Measurements from ENCODE around the gene REXO1.
"Not testable (repeated sequence)": the region's sequence is repeated elsewhere in the genome, so short reads cannot be mapped to it uniquely, and the experiment has no call there.

REXO1 gene

DNA sequence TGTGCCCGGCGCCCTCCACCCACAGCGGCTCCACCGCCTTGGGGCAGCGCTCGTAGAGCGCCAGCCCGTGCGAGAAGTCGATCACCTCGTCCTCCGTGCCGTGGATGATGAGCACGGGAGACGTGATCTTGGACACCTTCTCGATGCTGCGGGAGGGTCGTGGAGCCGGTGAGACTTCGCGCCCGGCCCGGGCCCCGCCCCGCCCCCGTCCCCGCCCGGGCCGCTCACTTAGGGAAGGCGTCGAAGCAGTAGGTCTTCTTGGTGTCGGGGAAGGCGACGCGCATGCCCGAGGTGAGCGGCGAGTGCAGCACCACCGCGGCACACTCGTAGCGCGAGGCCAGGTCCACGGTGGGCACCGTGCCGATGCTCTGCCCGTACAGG is 29.0 kb upstream of the REXO1 start:
- Histone ChIP-seq H3K56ac (ENCODE audit: low read length) (peak overlapping the region; percentile 34), H3K79me2 (ENCODE audit: control insufficient read depth, insufficient read depth, low read length) (peaks cover 22% of the 10 kb centered on the region)
- H3K9ac ChIP-seq (ENCODE audit: low read length); H3K4me3 ChIP-seq (ENCODE audit: low read length); H2AK5ac ChIP-seq (ENCODE audit: low read length); H4K5ac ChIP-seq (ENCODE audit: low read length); H3K23ac ChIP-seq (ENCODE audit: low read length); H3K4ac ChIP-seq (ENCODE audit: low read depth, low read length); H3K27me3 ChIP-seq (ENCODE audit: insufficient read depth, low read length, poor library complexity); H3K4me2 ChIP-seq (ENCODE audit: low read length); H3K27ac ChIP-seq (ENCODE audit: low read depth, low read length); H2BK15ac ChIP-seq (replicated peaks; ENCODE audit: low read depth); H3K18ac ChIP-seq (ENCODE audit: low read length); H4K8ac ChIP-seq (ENCODE audit: low read depth, low read length); H3K79me1 ChIP-seq (ENCODE audit: low read length); H3K36me3 ChIP-seq (ENCODE audit: control insufficient read depth, insufficient read depth, low read length); H2BK5ac ChIP-seq (ENCODE audit: low read length); DNase-seq; H2BK120ac ChIP-seq (ENCODE audit: low read depth, low read length); H3K4me1 ChIP-seq (ENCODE audit: control insufficient read depth, low read depth, low read length): not testable (repeated sequence)
- WGBS (ENCODE audit: extremely low coverage, insufficient coverage, low lambda C conversion rate): no CpG with 5 or more reads among the region's 47 CpGs

DNA sequence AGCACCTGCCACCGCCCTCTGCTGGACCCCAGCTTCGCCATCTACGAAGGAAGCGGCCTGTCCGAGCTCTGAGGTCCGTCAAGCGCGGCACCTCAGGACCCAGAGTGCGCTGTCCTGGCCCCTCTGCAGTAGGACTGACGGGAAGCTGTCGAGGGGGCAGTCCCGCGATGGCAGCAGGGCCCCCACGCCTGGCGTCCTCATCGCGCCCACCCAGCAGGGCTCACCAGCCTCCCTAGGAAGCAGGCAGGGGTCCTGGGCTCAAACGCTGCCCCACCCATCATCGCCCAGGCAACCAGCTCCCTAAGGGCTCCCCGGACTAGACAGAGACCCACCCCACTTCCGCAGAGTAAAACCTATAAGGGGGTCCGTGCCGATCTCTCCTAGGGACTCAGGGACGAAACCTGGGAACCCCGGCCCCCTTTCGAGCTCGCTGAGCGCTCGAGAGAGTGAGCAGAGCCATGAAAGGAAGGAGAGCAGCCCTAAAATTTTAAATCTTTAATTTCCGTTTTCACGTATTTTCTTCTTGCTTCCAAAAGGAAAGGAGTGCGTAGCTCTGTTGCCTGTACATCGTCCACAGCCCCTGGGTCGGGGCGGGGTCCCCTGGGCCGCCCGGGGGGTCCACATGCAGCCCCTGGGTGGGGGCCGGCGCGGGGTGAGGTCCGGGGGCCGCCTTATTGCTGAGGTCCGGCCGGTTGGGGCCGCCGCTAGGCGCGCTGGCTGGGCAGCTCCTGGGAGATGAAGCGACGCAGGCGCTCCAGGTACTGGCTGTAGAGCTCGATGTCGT is 28.4 kb upstream of the REXO1 start:
- H3K4me1 ChIP-seq (ENCODE audit: control insufficient read depth, low read depth, low read length); H3K36me3 ChIP-seq (ENCODE audit: control insufficient read depth, insufficient read depth, low read length); H3K27me3 ChIP-seq (ENCODE audit: insufficient read depth, low read length, poor library complexity); H4K5ac ChIP-seq (ENCODE audit: low read length); H3K27ac ChIP-seq (ENCODE audit: low read depth, low read length); H2BK120ac ChIP-seq (ENCODE audit: low read depth, low read length); H2BK15ac ChIP-seq (replicated peaks; ENCODE audit: low read depth); H3K79me1 ChIP-seq (ENCODE audit: low read length); DNase-seq; H3K18ac ChIP-seq (ENCODE audit: low read length); H2BK5ac ChIP-seq (ENCODE audit: low read length); H4K8ac ChIP-seq (ENCODE audit: low read depth, low read length): not testable (repeated sequence)
- Histone ChIP-seq H3K56ac (ENCODE audit: low read length) (peak overlapping the region; percentile 92), H3K23ac (ENCODE audit: low read length) (peak overlapping the region; percentile 72), H3K4me2 (ENCODE audit: low read length) (peak overlapping the region; percentile 99), H3K79me2 (ENCODE audit: control insufficient read depth, insufficient read depth, low read length) (peaks cover 21% of the 10 kb centered on the region), H2AK5ac (ENCODE audit: low read length) (peak overlapping the region; percentile 82), H3K4me3 (ENCODE audit: low read length) (peak overlapping the region; percentile 34), H3K9ac (ENCODE audit: low read length) (peak overlapping the region; percentile 79), H3K4ac (ENCODE audit: low read depth, low read length) (peak overlapping the region; percentile 56)
- no CpG with 5 or more reads among the region's 53 CpGs for WGBS (ENCODE audit: extremely low coverage, insufficient coverage, low lambda C conversion rate)

DNA sequence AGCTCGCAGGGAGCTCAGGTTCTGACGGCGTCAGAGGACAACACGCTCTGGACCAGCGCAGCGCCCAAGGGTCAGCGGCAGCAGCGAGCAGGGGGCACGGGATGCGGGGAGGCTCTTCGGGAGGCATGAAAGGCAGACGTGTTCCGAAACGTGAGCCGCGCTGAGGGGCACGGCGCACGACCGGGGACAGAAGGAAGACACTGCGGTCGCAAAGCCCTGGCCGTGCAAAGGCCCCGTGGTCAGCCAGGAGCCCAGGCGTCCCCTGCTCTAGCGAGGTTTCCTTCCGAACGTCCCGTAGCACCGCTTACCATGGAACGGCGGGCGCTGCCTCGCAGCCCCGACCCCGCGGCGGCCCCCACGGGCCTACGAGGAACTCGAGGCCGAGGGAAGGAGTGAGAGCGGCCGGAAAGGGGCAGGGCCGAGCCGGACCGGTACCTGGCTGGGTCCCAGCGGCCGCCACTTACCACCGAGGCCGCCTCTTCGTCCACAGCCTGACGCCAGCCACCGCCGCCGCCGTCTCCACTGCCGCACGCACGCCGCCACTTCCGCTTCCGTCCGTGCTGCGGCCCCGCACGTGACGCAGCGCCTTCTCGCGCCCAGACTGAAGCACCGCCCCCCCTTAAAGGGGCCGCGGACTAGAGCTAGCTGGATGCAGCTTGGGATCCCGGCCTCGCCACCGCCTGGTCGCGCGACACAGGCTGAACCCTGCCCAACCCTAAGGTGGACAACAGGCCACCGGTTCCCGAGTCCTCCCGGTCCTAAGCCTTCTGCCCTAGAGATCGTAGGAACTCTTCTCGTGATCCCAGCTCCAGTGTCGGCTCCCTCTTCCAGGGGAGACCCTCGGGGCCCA is 27.6 kb upstream of the REXO1 start:
- peak overlapping the region; percentile 97 for H3K56ac ChIP-seq (ENCODE audit: low read length)
- H4K8ac ChIP-seq (ENCODE audit: low read depth, low read length): peak overlapping the region; percentile 28
- no peaks in the 10 kb centered on the region for H3K36me3 ChIP-seq (ENCODE audit: control insufficient read depth, insufficient read depth, low read length)
- no peak overlapping the region for H2BK5ac ChIP-seq (ENCODE audit: low read length)
- peak overlapping the region; percentile 97 for H3K9ac ChIP-seq (ENCODE audit: low read length)
- peak overlapping the region; percentile 56 for H3K4ac ChIP-seq (ENCODE audit: low read depth, low read length)
- H3K27me3 ChIP-seq (ENCODE audit: insufficient read depth, low read length, poor library complexity): no peaks in the 10 kb centered on the region
- H3K23ac ChIP-seq (ENCODE audit: low read length): peak overlapping the region; percentile 97
- H4K5ac ChIP-seq (ENCODE audit: low read length): no peak overlapping the region
- DNase-seq: peak; percentile 95
- H3K4me1 ChIP-seq (ENCODE audit: control insufficient read depth, low read depth, low read length): no peaks in the 10 kb centered on the region
- no CpG with 5 or more reads among the region's 87 CpGs for WGBS (ENCODE audit: extremely low coverage, insufficient coverage, low lambda C conversion rate)
- peak overlapping the region; percentile 28 for H3K27ac ChIP-seq (ENCODE audit: low read depth, low read length)
- peak overlapping the region; percentile 99 for H3K4me2 ChIP-seq (ENCODE audit: low read length)
- peak overlapping the region; percentile 96 for H3K4me3 ChIP-seq (ENCODE audit: low read length)
- no peak overlapping the region for H2BK120ac ChIP-seq (ENCODE audit: low read depth, low read length)
- no peak overlapping the region for H2AK5ac ChIP-seq (ENCODE audit: low read length)
- H3K79me1 ChIP-seq (ENCODE audit: low read length): peaks cover 7% of the 10 kb centered on the region
- peaks cover 21% of the 10 kb centered on the region for H3K79me2 ChIP-seq (ENCODE audit: control insufficient read depth, insufficient read depth, low read length)
- H2BK15ac ChIP-seq (replicated peaks; ENCODE audit: low read depth): no peak overlapping the region
- H3K18ac ChIP-seq (ENCODE audit: low read length): no peak overlapping the region

DNA sequence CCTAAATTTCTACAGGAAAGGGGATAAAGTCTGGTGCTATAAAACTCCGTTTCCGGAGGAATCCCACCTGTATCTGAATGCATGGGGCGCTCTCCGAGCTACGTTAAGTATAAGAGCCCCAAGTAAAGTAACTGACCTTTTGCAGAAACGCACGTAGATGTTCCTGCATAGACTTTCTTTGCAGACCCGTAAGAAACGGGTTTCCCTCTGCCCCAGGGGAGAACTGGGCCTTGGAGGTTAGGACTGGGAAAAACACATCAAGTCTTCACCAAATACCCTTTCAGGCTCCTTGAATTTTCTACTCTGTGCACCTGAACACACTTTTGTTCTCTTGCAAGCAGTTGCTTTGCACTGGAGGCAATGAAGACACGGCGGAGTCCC is 27.0 kb upstream of the REXO1 start:
- not testable (repeated sequence) for H2AK5ac ChIP-seq (ENCODE audit: low read length); H2BK15ac ChIP-seq (replicated peaks; ENCODE audit: low read depth); DNase-seq; H3K36me3 ChIP-seq (ENCODE audit: control insufficient read depth, insufficient read depth, low read length); H3K27me3 ChIP-seq (ENCODE audit: insufficient read depth, low read length, poor library complexity); H4K5ac ChIP-seq (ENCODE audit: low read length); H3K4ac ChIP-seq (ENCODE audit: low read depth, low read length); H2BK5ac ChIP-seq (ENCODE audit: low read length); H3K18ac ChIP-seq (ENCODE audit: low read length); H2BK120ac ChIP-seq (ENCODE audit: low read depth, low read length); H3K4me1 ChIP-seq (ENCODE audit: control insufficient read depth, low read depth, low read length); H4K8ac ChIP-seq (ENCODE audit: low read depth, low read length); H3K23ac ChIP-seq (ENCODE audit: low read length); H3K79me1 ChIP-seq (ENCODE audit: low read length); H3K27ac ChIP-seq (ENCODE audit: low read depth, low read length)
- no CpG with 5 or more reads among the region's 11 CpGs for WGBS (ENCODE audit: extremely low coverage, insufficient coverage, low lambda C conversion rate)
- H3K9ac ChIP-seq (ENCODE audit: low read length): peak overlapping the region; percentile 97
- peaks cover 21% of the 10 kb centered on the region for H3K79me2 ChIP-seq (ENCODE audit: control insufficient read depth, insufficient read depth, low read length)
- peak overlapping the region; percentile 96 for H3K4me3 ChIP-seq (ENCODE audit: low read length)
- peak overlapping the region; percentile 97 for H3K56ac ChIP-seq (ENCODE audit: low read length)
- H3K4me2 ChIP-seq (ENCODE audit: low read length): peak overlapping the region; percentile 68

DNA sequence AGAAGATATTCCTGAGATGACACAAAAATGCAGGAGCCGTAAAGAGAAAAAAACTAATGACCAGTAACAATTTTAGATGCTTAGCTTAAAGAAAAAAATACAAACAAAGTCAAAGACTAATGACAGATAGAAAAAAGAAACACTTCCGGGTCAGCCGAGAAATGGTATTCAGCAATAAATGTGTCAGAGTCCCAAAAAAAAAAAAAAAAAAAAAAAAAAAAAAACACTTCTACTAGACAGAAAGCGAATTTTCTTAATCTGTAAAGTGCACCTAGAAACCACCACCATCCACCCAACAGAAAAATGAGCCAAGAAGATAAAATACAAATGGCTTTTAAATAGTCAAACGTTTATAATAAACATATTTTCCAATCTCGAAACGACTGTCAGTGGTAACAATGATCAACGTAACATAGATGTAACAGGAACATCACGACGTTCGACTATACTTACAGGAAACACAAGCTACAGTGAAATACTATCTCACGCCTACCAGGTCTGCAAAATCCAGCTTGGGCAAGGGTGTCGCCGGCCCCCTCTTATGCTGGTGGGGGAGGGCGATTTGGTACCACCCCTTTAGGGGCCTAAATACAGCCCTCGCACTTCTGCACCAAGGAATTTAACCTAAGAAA is 26.4 kb upstream of the REXO1 start:
- peak overlapping the region; percentile 97 for H3K56ac ChIP-seq (ENCODE audit: low read length)

More for the DNA sequence above, 26.4 kb upstream of the REXO1 start:
- no peak for DNase-seq
- no peak overlapping the region for H2BK120ac ChIP-seq (ENCODE audit: low read depth, low read length)
- H3K36me3 ChIP-seq (ENCODE audit: control insufficient read depth, insufficient read depth, low read length): no peaks in the 10 kb centered on the region
- no peak overlapping the region for H4K5ac ChIP-seq (ENCODE audit: low read length)
- H2BK5ac ChIP-seq (ENCODE audit: low read length): no peak overlapping the region
- H3K4ac ChIP-seq (ENCODE audit: low read depth, low read length): no peak overlapping the region
- H3K4me1 ChIP-seq (ENCODE audit: control insufficient read depth, low read depth, low read length): no peaks in the 10 kb centered on the region
- H3K18ac ChIP-seq (ENCODE audit: low read length): no peak overlapping the region
- no peak overlapping the region for H3K4me3 ChIP-seq (ENCODE audit: low read length)
- no peak overlapping the region for H2AK5ac ChIP-seq (ENCODE audit: low read length)
- peaks cover 21% of the 10 kb centered on the region for H3K79me2 ChIP-seq (ENCODE audit: control insufficient read depth, insufficient read depth, low read length)
- H3K23ac ChIP-seq (ENCODE audit: low read length): no peak overlapping the region
- peak overlapping the region; percentile 97 for H3K9ac ChIP-seq (ENCODE audit: low read length)
- H3K27me3 ChIP-seq (ENCODE audit: insufficient read depth, low read length, poor library complexity): no peaks in the 10 kb centered on the region
- WGBS (ENCODE audit: extremely low coverage, insufficient coverage, low lambda C conversion rate): no CpG with 5 or more reads among the region's 16 CpGs
- H2BK15ac ChIP-seq (replicated peaks; ENCODE audit: low read depth): no peak overlapping the region
- H3K79me1 ChIP-seq (ENCODE audit: low read length): peaks cover 7% of the 10 kb centered on the region
- H3K4me2 ChIP-seq (ENCODE audit: low read length): peak overlapping the region; percentile 68
- no peak overlapping the region for H4K8ac ChIP-seq (ENCODE audit: low read depth, low read length)
- H3K27ac ChIP-seq (ENCODE audit: low read depth, low read length): no peak overlapping the region

All from mesendoderm (in vitro differentiated cells).